K562 (cell line): ENCODE measurements around the gene CSNK1D. TPM values are rescaled to one million over a fixed set of nuclear protein-coding genes. Genes with fewer than 3 reads are reported as not detected.

Experiments used
- BCOR ChIP-seq: fragments of 450-650 bp; IDR thresholded peaks from 2 replicates; pipeline ENCODE4 v1.6.1; 2016
- CCNT2 ChIP-seq: IDR thresholded peaks from 2 replicates; pipeline ENCODE4 v1.6.1; 2011; ENCODE audit warnings: borderline replicate concordance, low read depth, mild to moderate bottlenecking, moderate library complexity, mixed read lengths, low read length; ENCODE audit not compliant: insufficient read length; ENCODE audit errors: extremely low read depth
- CHCHD3 ChIP-seq: fragments of 250-450 bp; sonication (Bioruptor Pico); IDR thresholded peaks from 2 replicates; pipeline ENCODE4 v2.1.2; 2022; ENCODE audit warnings: mild to moderate bottlenecking
- CREB3 ChIP-seq: fragments of 450-650 bp; conservative IDR thresholded peaks from 2 replicates; pipeline ENCODE4 v1.6.1; 2016; ENCODE audit warnings: missing genetic modification characterization, low read depth, mild to moderate bottlenecking, missing compliant biosample characterization, moderate library complexity
- CREB3L1 ChIP-seq: fragments of 450-650 bp; IDR thresholded peaks from 2 replicates; pipeline ENCODE4 v1.6.1; 2014; ENCODE audit warnings: low read depth, mild to moderate bottlenecking, moderate library complexity, borderline replicate concordance
- HDAC2 ChIP-seq: fragments of 450-650 bp; IDR thresholded peaks from 2 replicates; pipeline ENCODE4 v1.6.1; 2016; ENCODE audit warnings: mild to moderate bottlenecking
- LEF1 ChIP-seq: fragments of 450-650 bp; IDR thresholded peaks from 2 replicates; pipeline ENCODE4 v1.6.1; 2016; ENCODE audit warnings: mild to moderate bottlenecking
- MYC ChIP-seq, 2 experiments: fragments of 250-450 bp in 1 of 2; sonication (Bioruptor Pico) in 1 of 2; IDR thresholded peaks; 2 replicates each; pipeline versions ENCODE4 v1.5.1 to v1.6.1; 2012 to 2021; ENCODE audit warnings: low read depth in 2 of 2, borderline replicate concordance in 1 of 2, improper control_type of control experiment in 1 of 2, low read length in 1 of 2, mild to moderate bottlenecking in 1 of 2, moderate library complexity in 1 of 2
- NFE2L1 ChIP-seq: fragments of 450-650 bp; IDR thresholded peaks from 2 replicates; pipeline ENCODE4 v1.6.1; 2016; ENCODE audit warnings: missing genetic modification characterization, low read depth, mild to moderate bottlenecking, missing compliant biosample characterization, moderate library complexity, borderline replicate concordance
- NR4A1 ChIP-seq, 2 experiments: fragments of 250-450 bp in 1 of 2; fragments of 450-650 bp in 1 of 2; sonication (Bioruptor Pico) in 1 of 2; IDR thresholded peaks; 2 replicates each; pipeline versions ENCODE4 v1.4.0 to v1.6.1; 2016 to 2020; ENCODE audit warnings: mild to moderate bottlenecking in 2 of 2, missing compliant biosample characterization in 1 of 2, missing genetic modification characterization in 1 of 2, moderate library complexity in 1 of 2
- PHB ChIP-seq: fragments of 250-450 bp; sonication (Bioruptor Pico); IDR thresholded peaks from 2 replicates; pipeline ENCODE4 v1.5.0; 2021
- TAF1 ChIP-seq: IDR thresholded peaks from 2 replicates; pipeline ENCODE4 v1.6.1; 2011; ENCODE audit warnings: mild to moderate bottlenecking, low read length, moderate library complexity; ENCODE audit not compliant: insufficient read depth, control insufficient read depth, severe bottlenecking; ENCODE audit errors: extremely low read depth
- ZBTB11 ChIP-seq, 3 experiments: fragments of 200-800 bp in 1 of 3; fragments of 250-450 bp in 1 of 3; fragments of 450-650 bp in 1 of 3; sonication (Bioruptor Pico) in 1 of 3; sonication (Bioruptor generic) in 1 of 3; formaldehyde crosslinking in 1 of 3; IDR thresholded peaks; 2 replicates each; pipeline versions ENCODE4 v1.6.1 to v1.8.0; 2016 to 2022; ENCODE audit warnings: mild to moderate bottlenecking in 2 of 3, missing genetic modification characterization in 2 of 3, missing compliant biosample characterization in 1 of 3, moderate library complexity in 1 of 3
- ZBTB12 ChIP-seq: fragments of 250-450 bp; sonication (Bioruptor Pico); IDR thresholded peaks from 2 replicates; pipeline ENCODE4 v1.4.0; 2020
- ZC3H4 ChIP-seq: sonication (generic); formaldehyde crosslinking; IDR thresholded peaks from 2 replicates; pipeline ENCODE4 v1.9.0; 2021; ENCODE audit warnings: missing genetic modification reagents, borderline replicate concordance
- ZC3H8 ChIP-seq: fragments of 450-650 bp; IDR thresholded peaks from 2 replicates; pipeline ENCODE4 v1.6.1; 2017
- ZNF57 ChIP-seq: fragments of 450-650 bp; formaldehyde crosslinking; IDR thresholded peaks from 2 replicates; pipeline ENCODE4 v1.4.0; 2020; ENCODE audit warnings: mild to moderate bottlenecking, moderate library complexity
- ZNF764 ChIP-seq: fragments of 250-450 bp; sonication (Bioruptor Pico); IDR thresholded peaks from 2 replicates; pipeline ENCODE4 v1.4.0; 2020; ENCODE audit warnings: low read depth, mild to moderate bottlenecking, moderate library complexity
- polyA plus RNA-seq, 8 experiments: library from polyadenylated mRNA; depleted of rRNA in 4 of 8; stranded (reverse) in 5 of 8; unstranded in 3 of 8; fragments of >200 nt; fragmentation: Nextera tagmentation in 2 of 8; fragmentation: Illumina TruSeq in 1 of 8; extraction: Ambion mirVana in 2 of 8; extraction: Trizol in 1 of 8; gene quantifications; 2 replicates each; pipeline versions ENCODE4 v1.2.1 to v1.2.3, GENCODE V29; 2011 to 2014; ENCODE audit warnings: inconsistent platforms in 1 of 8, missing spikeins in 1 of 8
- total RNA-seq, 7 experiments: library from RNA; depleted of rRNA in 6 of 7; stranded (reverse); fragments of >200 nt in 6 of 7; fragmentation: Illumina TruSeq in 2 of 7; extraction: Trizol in 2 of 7; gene quantifications; 2 replicates each; pipeline versions ENCODE4 v1.2.1 to v1.2.3, GENCODE V29; 2011 to 2021; ENCODE audit warnings: low replicate concordance in 1 of 7

CSNK1D gene
- total and polyA plus RNA-seq, 9 of the 15 experiments (the other 6 are each of a cell fraction or from before 2014, with no cell fraction given): 6.5 to 133 (median 41.3) TPM

GRCh38 chr17:82297714-82298537, 24.4 kb upstream of the CSNK1D start (continued):
- TF ChIP-seq ZC3H4 (CRISPR knock-in tag) (no peak; the same call in 1 of the 2 replicates), CREB3L1 (no peak), CCNT2 (peak; percentile 90), BCOR (no peak), ZBTB12 (no peak), NFE2L1 (tag) (no peak), LEF1 (peak; percentile 62; the same call in 1 of the 2 replicates), MYC (IDR thresholded peaks at IDR 0.05; ENCODE audit: low read depth, low read length) (peak; percentile 56; the same call in 1 of the 2 replicates), MYC (CRISPR knock-in tag; IDR thresholded peaks at IDR 0.05; ENCODE audit: borderline replicate concordance, low read depth) (peak; percentile 80), CREB3 (tag) (no peak), TAF1 (no peak), NR4A1 (CRISPR knock-in tag; IDR thresholded peaks at IDR 0.05) (0 out of 2 replicates have a peak, but pooled peaks have one; percentile 9), NR4A1 (tag; IDR thresholded peaks at IDR 0.05) (peak; percentile 66; the same call in 1 of the 2 replicates), ZBTB11 (CRISPR knock-in tag; IDR thresholded peaks at IDR 0.05) (peak in 2 of 3 experiments; percentile 67 to 90; a peak in 3 of 6 replicates), PHB (CRISPR knock-in tag) (no peak), ZNF764 (CRISPR knock-in tag) (no peak), CHCHD3 (CRISPR knock-in tag) (no peak), HDAC2 (peak; percentile 44; the same call in 1 of the 2 replicates), ZC3H8 (no peak), ZNF57 (CRISPR knock-in tag) (no peak)
